ENCODE results near the gene RPS4Y1.

GRCh38 chrY:2824471-2824870 lies 16.9 kb upstream of the RPS4Y1 start:
- no peak for TF ChIP-seq POLR2A (IDR thresholded peaks at IDR 0.05)
- TF ChIP-seq, protein P1, sequence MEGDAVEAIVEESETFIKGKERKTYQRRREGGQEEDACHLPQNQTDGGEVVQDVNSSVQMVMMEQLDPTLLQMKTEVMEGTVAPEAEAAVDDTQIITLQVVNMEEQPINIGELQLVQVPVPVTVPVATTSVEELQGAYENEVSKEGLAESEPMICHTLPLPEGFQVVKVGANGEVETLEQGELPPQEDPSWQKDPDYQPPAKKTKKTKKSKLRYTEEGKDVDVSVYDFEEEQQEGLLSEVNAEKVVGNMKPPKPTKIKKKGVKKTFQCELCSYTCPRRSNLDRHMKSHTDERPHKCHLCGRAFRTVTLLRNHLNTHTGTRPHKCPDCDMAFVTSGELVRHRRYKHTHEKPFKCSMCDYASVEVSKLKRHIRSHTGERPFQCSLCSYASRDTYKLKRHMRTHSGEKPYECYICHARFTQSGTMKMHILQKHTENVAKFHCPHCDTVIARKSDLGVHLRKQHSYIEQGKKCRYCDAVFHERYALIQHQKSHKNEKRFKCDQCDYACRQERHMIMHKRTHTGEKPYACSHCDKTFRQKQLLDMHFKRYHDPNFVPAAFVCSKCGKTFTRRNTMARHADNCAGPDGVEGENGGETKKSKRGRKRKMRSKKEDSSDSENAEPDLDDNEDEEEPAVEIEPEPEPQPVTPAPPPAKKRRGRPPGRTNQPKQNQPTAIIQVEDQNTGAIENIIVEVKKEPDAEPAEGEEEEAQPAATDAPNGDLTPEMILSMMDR (IDR thresholded peaks at IDR 0.05) = no peak

Data from prostate gland (tissue), 2 donors.